NCI-H2029 treated with DMSO at 0.1 percent for 48 hours (cell line): ENCODE results near the gene CLIP2.
"Not testable (repeated sequence)": the region's sequence is repeated elsewhere in the genome, so short reads cannot be mapped to it uniquely, and the experiment has no call there.

ENCODE experiments used
- DNase-seq: peaks from one replicate; lab custom pipeline; 2025; lab: John Stamatoyannopoulos, UW

Gene CLIP2

DNA sequence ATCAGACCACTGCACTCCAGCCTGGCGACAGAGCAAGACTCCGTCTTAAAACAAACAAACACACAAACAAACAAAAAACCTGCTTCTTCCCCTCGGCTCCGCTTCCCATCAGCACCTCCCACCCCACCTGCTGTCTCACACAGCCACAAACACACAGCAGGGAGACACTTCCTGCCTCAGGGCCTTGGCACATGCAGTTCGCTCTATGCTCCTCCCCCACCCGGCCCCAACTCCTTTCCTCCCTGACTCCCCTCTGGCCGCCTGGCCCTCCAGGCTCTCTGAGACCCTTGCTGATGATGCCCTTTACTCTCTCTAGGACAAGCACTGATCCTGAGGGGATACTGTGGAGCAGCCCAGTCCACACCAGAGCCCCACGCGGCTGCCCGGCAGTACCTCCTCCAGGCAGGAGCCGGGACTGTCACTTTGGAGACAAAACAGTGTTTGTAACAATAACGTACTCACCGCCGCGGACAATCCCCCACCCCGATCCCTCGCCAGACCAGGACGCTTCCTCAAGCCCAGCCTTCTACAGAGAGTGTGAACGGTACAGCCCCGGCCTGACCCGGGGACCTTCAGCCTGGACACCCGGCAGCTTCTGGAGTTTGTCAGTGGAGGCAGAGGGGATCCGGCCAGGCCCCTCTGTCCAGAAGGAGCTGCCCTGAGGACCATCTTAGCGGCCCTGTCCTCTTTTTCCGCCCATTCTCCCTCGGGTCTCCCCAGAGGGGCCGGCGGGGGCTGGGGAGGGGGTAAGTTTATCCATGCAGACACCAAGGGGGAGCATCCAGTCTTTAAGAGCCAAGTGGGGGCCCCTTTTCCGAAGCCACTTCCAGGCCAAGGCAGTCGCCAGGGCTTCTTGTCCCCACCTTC lies 114.5 kb downstream of the CLIP2 start:
- DNase-seq: no peak

DNA sequence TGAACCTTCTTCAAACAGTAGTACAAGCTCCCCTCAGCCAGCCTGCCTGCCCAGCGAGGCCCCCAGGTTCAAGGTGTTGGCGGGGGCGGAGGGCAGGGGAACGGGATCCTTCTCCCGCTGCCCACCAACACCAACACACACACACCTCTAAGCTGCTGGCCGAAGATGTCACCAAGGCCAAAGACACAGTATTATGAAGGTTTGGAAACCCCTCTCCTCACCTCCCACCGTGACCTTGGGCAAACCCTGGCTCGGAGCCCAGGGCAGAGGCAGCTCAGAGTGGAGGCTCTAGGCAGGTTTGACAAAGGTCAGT lies 115.1 kb downstream of the CLIP2 start:
- no peak for DNase-seq

DNA sequence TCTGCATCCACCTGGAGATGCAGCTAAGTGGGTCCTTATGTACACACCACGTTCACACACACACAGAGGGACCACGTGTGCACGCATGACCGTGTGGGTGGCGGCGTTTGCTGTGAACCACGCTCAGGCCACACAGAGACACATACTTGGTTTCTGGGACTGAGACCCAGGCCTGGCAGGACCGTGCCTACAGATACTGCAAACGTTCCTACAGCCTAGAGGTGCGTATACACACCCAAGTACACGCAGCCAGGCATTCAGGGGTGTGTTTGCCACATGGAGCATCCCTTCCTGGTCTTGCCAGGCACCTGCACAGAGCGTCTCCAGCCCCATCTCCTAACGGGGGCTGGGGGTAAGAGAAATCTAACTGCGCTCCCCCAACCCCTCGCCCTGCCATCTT lies 115.5 kb downstream of the CLIP2 start:
- DNase-seq: no peak

DNA sequence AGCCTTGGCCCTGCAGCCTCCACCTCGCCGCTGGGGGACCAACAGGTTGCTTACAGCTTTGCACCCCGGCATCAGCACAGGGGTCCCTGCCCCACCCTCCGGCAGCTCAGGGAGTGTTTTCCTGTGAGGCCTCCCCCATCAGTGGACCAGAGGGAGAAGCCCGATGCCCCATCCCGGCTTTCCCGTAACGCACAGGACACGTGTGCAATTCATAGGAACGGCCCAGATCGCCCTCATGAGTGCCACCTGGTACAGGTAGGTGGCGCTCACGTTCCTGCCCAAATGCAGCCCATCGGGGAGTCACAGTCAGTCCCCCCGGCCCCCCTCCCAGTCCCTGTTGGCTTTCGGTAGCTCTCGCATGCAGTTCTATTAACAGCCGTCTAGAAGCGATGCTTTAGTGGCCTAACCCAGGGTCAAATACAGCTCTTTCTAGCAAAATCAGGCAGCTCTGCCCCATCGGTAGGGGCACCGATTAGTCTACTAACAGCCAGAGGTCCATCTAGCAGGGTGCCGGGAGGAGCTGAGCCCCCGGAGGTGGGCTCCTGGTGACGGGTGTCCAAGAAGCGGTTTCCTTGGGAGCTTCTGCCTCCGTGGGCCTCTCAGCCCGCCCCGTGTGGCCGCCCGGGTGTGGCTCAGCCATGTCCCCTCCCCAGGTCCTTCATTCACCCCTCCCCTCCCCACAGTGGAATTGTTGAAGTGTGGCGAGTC lies 116.1 kb downstream of the CLIP2 start:
- DNase-seq: no peak

DNA sequence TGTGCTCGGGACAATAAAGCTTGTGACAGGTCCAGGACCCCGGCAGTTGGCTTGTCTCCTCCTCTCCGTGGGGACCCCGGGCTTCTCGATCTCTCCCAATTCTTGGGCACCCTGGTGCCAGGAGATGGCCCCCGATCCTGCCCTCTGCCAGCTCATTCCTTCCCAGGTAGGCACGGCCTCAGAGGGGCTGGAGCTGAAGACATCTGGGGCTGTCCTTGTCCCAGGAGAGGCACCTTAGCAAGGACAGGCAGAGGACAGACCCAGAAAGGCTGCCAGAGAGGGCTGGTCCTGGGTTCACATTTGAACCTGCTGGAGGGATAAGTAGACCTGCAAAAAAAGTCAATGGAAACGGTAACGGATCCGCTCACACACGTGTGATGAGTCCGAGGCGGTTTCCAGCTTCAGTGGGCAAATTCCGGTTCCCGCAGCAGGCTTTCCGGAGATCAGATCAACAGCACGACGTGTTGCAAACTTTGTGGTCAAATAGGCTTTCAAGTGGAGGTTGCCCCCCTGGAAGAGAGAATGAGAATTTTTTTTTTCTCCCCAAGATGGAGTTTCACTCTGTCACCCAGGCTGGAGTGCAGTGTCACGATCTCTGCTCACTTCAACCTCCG lies 116.8 kb downstream of the CLIP2 start:
- DNase-seq: no peak

DNA sequence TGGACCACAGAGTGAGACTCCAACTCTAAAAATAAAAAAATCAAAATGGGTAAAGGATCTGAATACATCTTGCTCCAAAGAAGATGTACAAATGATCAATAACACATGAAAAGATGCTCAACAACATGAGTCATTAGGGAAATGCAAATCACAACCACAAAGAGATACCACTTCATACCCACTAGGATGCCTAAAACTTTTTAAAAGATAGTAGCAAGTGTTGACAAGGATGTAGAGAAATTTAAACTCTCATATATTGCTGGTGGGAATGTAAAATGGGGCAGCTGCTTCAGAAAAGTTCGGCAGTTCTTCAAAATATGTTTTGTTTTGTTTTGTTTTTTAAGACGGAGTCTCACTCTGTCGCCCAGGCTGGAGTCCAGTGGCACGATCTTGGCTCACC lies 118.8 kb downstream of the CLIP2 start:
- DNase-seq: no peak

DNA sequence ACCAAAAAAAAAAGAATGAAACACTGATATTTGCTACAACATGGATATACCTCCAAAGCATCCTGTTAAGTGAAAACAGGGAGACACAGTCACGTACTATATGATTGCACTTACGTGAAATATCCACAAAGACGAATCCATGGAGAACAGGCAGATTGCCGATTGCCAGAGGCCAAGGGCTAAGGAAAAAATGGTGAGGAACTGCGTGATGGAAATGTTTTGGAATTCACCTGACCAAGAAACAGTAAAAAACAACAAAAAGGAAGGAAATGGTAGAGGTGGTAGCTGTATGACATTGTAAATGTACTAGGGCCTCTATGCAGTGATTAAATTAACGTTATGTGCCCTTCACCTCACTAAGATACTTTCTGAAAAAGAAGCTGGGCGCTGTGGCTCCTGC lies 120.4 kb downstream of the CLIP2 start:
- no peak for DNase-seq

DNA sequence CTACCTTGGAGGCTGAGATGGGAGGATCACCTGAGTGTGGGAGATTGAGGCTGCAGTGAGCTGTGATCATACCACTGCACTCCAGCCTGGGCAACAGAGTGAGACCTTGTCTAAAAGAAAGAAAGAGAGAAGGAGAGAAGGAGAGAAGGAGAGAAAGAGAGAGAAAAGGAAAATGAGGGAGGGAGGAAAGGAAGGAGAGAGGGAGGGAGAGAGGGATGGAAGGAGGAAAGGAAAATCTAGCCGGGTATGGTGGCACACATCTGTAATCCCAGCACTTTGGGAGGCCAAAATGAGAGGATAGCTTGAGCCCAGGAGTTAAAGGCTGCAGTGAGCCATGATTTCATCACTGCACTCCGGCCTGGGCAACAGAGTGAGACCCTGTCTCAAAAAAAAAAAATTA lies 121.6 kb downstream of the CLIP2 start:
- no peak for DNase-seq

DNA sequence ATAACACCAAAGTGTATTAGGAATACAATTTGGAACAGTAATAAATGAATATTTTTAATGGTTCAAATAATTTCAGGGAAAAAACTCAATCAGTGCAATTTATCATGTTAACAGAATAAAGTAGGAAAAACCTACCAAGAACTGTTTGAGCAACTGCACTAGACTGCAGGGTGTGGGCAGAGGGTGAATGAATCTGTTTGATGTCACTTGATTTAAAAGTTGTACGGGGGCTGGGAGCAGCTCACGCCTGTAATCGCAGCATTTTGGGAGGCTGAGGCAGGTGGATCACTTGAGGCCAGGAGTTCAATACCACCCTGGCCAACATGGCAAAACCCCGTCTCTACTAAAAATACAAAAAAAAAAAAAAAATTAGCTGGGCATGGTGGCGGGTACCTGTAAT lies 122.4 kb downstream of the CLIP2 start:
- DNase-seq: not testable (repeated sequence)

DNA sequence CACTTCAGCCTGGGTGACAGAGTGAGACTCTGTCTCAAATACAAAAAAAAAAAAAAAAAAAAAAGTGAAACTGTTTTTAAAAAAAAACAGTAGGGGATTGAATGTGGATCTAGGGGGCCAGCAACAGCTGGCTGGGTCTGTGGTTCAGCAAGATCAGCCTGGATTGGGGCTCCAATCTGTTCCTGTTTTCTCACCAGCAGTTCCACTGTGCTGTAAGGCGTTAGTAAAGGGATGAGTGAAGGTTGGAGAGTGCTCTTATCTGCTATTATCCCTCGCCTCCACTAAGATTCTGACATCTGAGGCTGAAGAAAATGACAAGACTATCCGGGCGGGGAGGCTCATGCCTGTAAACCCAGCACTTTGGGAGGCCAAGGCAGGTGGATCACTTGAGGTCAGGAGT lies 122.8 kb downstream of the CLIP2 start:
- DNase-seq: no peak

DNA sequence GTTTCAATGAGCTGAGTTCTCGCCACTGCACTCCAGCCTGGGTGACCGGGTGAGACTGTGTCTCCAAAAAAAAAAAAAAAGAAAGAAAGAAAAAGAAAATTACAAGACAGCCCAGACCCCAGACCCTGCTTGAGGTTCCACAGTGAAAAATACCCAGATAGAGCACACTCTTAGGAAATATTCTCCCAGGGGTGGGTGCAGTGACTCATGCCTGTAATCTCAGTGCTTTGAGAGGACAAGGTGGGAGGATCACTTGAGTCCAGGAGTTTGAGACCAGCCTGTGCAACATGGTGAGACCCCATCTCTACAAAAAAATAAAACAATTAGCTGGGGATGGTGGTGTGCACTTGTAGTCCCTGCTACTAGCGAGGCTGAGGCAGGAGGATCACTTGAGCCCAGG lies 123.4 kb downstream of the CLIP2 start:
- no peak for DNase-seq

DNA sequence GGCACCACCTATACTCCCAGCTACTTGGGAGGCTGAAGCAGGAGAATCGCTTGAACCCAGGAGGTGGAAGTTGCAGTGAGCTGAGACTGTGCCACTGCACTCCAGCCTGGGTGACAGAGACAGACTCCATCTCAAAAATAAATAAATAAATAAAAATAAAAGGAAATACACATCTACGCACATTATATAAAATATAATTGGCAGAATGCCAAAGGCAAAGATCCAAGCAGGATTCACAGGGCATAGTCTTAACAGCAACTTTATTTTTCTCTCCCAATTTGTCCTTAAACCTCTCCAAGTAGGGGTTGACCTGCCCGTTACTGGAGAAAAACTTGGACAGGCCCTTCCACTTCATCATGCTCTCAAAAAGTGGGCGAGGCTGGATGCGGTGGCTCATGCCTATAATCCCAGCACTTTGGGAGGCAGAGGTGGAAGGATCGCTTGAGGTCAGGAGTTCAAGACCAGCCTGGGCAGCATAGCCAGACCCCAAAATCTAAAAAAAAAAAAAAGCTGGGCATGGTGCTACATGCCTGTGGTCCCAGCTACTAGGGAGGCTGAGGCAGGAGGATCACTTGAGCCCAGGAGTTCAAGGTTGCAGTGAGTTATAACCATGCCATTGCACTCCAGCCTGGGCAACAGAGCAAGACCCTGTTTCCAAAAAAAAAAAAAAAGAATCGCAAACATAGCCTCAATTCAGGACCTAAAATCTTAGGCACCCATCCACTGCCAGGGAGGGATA lies 125.6 kb downstream of the CLIP2 start:
- not testable (repeated sequence) for DNase-seq

DNA sequence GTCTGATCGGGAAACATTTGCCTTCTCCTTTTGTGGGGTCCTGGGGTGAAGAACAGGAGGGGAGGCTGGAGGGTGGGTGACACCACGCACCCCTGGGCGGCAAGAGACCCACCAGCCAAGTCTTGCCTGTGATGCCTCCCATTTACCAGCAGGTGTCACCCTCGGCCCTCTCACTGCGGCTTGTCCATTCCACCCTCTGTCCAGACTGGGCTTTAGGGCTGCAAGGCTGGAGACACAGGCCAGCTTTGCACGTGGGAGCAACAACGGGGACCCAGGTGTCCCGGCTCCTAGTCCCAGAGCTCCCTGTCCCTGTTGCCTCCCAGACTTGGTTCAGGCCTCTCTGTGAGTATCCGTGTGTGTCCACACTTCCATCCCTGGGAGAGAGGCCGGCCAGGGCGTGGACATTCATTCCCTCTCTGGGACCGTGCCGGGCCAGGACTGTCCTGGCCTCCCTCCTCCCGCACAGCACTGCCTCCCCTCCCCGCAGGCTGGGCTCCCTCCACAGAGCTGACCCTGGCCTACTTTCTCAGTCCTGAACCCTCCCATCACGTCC lies 128.3 kb downstream of the CLIP2 start:
- no peak for DNase-seq

DNA sequence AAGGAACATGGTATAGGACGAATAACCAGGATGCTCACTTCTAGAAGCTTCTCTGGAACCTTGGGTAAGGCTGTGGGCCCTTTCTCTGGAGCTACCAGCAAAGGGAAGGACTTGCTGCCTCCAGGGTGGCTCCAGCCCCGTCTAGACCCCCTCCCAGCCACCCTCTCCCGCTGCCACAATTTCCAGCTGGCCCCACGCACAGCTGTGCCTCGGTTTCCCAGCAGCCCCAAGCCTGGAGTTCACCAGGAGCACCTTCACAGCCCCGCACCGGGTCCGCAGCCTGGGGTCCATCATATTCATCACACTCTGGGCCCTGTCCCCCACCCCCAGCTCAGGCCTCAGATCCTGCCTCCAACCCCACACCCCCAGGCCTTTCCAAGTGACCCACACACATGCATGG lies 128.9 kb downstream of the CLIP2 start:
- DNase-seq: no peak

DNA sequence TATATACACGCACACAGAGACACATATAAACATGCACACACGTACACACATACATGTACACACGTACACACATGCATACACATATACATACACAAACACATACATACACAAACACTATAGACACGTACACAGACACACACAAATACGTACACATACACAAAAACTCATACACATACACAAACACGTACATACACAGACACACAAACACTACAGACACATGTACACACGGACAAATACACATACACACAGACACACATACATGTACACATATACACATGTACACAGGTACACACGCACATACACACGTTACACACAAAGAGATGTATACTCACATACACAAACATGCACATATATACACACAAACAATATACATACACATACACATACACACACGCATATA lies 129.3 kb downstream of the CLIP2 start:
- DNase-seq: no peak

DNA sequence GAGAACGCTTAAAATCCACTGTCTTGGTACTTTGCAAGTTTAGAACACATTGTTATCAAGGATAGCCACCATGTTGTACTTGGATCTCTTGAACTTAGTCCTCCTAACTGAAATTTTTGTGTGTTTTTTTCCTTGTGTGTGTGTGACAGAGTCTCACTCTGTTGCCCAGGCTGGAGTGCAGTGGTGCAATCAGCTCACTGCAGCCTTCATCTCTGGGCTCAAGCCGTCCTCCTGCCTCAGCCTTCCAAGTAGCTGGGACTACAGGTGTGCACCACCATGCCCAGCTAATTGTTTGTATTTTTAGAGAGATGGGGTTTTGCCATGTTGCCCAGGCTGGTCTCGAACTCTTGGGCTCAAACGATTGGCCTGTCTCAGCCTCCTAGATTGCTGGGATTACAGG lies 130.0 kb downstream of the CLIP2 start:
- not testable (repeated sequence) for DNase-seq

DNA sequence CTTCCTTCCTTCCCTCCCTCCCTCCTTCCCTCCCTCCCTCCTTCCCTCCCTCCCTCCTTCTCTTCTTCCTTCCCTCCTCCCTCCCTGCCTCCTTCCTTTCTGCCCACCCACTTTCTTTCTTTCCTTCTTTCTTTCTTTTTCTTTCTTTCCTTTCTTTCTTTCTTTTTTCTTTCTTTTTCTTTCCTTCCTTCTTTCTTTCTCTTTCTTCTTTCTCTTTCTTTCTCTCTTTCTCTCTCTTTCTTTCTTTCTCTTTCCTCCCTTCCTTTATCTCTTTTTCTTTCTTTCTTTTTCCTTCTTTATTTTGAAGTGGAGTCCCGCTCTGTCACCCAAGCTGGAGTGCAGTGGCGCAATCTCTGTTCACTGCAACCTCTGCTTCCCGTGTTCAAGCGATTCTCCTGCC lies 130.8 kb downstream of the CLIP2 start:
- no peak for DNase-seq

DNA sequence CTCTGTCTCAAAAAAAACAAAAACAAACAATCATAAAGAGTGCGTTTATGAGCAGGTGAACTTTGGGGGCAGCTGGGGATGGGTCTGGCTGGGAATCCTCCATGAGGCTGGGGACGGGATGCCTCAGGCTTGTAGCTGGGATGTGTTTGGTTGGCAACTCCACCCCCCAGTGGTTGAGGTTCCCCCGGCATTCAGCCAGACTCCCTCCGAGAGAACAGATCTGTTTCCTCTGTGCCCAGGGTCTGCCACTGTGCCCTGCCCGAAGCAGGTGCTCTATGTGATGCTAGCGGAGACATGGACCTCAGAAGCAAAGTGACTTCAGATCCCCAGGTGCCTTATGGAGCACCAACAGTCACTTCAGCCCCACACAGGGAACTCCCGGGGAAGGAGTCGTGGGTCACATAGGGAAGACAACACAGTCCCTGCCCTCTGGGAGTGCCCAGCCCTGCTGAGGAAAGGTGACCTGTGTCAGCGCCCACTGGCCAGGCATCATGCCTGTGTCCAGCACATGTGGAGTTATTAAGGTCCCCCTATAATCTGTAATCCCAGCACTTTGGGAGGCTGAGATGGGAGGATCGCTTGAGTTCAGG lies 135.2 kb downstream of the CLIP2 start:
- no peak for DNase-seq

DNA sequence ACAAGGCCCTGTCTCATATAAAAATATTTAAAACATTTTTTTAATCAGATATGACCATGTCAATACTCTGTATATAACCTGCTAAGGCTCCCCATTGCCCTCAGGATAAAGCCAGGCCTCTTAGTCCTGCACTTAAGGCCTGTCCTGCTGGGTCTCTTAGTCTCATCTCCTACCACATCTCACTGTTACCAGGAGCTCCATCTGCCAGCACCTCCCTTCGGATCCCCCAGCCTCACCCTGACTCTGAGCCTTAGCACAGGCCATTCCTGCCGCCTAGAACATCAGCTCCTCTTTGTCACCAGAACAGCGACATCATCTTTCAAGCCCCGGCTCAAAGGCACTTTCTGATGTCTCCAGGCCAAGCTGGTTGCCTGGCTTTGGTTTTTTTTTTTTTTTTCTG lies 138.8 kb downstream of the CLIP2 start:
- DNase-seq: no peak

DNA sequence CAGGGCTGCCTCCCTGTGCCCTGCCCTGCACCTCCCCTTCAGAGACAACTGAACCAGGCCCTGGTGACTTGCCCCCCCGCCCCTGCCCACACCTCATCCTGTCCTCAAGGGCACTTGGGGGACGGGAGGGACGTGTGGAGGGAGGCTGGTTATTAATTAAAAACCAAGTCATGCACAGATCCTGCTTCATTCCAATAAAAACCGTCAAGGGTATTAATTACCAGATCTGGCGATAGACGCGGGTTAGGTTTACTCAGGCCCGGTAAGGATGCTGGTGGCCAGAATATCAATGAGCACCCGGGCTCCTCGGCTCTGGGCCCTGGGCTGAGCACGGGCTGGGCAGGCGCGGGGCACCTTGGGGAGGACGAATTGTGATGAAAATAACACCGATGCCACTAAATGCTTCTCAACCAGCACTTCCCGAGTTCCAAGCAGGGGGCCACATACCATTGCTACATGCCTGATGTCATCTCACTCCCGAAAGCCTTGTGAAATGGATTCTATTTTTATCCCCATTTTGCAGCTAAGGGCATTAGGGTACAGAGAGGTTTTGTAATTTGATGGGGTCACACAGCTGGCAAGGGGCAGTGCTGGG lies 140.0 kb downstream of the CLIP2 start:
- DNase-seq: no peak

DNA sequence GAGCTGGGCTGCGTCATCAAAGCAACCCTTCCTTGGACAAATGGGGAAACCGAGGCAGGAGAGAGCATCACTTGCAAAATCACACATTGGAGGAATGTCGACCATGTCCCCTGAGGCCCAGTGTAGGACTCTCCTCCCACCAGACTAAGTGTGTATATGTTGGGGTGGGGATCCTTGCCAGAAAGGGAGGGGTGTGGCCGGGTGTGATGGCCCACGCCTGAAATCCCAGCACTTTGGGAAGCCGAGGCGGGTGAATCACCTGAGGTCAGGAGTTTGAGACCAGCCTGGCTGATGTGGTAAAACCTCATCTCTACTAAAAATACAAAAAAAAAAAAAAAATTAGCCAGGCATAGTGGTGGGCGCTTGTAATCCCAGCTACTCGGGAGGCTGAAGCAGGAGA lies 141.2 kb downstream of the CLIP2 start:
- DNase-seq: not testable (repeated sequence)
